SW 1271 (cell line): ENCODE measurements around the gene HHATL.

Source experiments
- DNase-seq, 2 experiments: peaks; one replicate each; lab custom pipeline; 2025; lab: John Stamatoyannopoulos, UW

Gene HHATL

GRCh38 chr3:42702066-42702951 is at the start of gene HHATL:
Gene HHATL (minus strand): TSS chr3:42702798. CDS start chr3:42700826, 1,972 bp downstream.
- no peak for DNase-seq

GRCh38 chr3:42751609-42752008 is 49.0 kb upstream of the HHATL start:
- DNase-seq: no peak

- no peak for DNase-seq
These were observed 48.2 kb upstream of the HHATL start for GRCh38 chr3:42750834-42751233.

- DNase-seq: peak in 1 of 2 experiments; percentile 25
These were observed 47.2 kb upstream of the HHATL start for GRCh38 chr3:42749753-42750231.

GRCh38 chr3:42749025-42749752 is 46.6 kb upstream of the HHATL start:
- no peak for DNase-seq

- DNase-seq: no peak
These were observed 45.0 kb upstream of the HHATL start for GRCh38 chr3:42747581-42747980.

- no peak for DNase-seq
These were observed 44.2 kb upstream of the HHATL start for GRCh38 chr3:42746455-42747450.

GRCh38 chr3:42745776-42746454 is 43.3 kb upstream of the HHATL start:
- no peak for DNase-seq

- DNase-seq: no peak
These were observed 42.7 kb upstream of the HHATL start for GRCh38 chr3:42745291-42745745.

GRCh38 chr3:42743204-42743995 is 40.8 kb upstream of the HHATL start:
- DNase-seq: no peak

GRCh38 chr3:42742688-42743087 is 40.1 kb upstream of the HHATL start:
- no peak for DNase-seq

- DNase-seq: no peak
These were observed 39.7 kb upstream of the HHATL start for GRCh38 chr3:42742259-42742658.

GRCh38 chr3:42741796-42742195 is 39.2 kb upstream of the HHATL start:
- DNase-seq: no peak

GRCh38 chr3:42739401-42740158 is 37.0 kb upstream of the HHATL start:
- no peak for DNase-seq

- no peak for DNase-seq
These were observed 33.9 kb upstream of the HHATL start for GRCh38 chr3:42736531-42736930.

GRCh38 chr3:42736081-42736480 is 33.5 kb upstream of the HHATL start:
- DNase-seq: no peak

GRCh38 chr3:42735615-42736014 is 33.0 kb upstream of the HHATL start:
- no peak for DNase-seq

- no peak for DNase-seq
These were observed 32.4 kb upstream of the HHATL start for GRCh38 chr3:42735019-42735418.

GRCh38 chr3:42734263-42734860 is 31.8 kb upstream of the HHATL start:
- no peak for DNase-seq
